K562 treated with DMSO at 1 percent for 12 hours (cell line): ENCODE data around the gene FAM136A. TPM values are rescaled to one million over a fixed set of nuclear protein-coding genes. Genes with fewer than 3 reads are reported as not detected.

Experiments
- total RNA-seq: library from RNA; unstranded; fragments of 300-600 nt; gene quantifications from 2 replicates; pipeline ENCODE4 v1.2.3, GENCODE V29; 2022; ENCODE audit not compliant: insufficient read depth

The FAM136A gene
- 34.1 and 44.6 TPM in 2 replicates for total RNA-seq

DNA sequence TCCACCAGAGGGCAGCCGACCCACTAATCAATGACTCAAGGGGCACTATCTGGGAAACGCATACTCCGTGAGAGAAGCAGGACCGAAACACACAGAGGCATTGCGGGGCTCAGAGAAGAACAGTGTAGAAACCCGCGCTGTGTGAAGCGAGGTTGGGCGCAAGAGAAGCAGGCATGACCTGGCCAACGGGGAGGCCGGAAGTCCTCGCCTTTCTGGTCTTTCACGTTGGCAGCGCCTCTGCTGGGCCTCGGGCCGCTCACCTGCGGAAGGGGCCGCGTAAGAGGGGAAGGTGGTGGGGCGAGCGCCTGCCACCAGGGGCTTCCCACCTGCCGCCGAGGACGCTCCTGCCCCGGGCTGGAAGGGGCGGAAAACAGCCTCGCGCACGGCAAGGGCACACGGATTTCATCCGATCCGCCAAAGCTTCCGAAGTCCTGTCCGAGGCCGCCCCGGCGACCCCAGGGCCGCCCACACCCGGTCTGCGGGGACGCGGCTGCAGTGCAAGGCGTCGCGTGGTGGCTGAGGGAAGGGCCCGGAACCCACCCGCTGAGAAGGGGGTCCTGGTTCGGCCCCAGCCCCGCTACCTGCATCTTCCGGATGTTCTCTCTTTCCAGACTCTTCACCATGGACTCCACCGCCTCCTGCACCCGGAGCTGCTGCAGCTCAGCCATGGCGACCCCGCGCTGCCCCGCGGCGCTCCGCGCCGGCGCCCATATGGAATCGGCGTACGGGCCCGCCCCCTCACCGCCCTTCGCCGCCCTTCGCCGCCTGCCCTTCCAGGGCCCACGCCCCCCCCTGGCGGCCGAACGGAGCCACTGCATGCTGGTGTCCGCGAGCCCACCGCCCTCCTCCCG is at the start of gene FAM136A:
FAM136A (minus strand) TSS at position 724 of the 851 bp plus-strand sequence; CDS start at position 668, 56 bp downstream.

DNA sequence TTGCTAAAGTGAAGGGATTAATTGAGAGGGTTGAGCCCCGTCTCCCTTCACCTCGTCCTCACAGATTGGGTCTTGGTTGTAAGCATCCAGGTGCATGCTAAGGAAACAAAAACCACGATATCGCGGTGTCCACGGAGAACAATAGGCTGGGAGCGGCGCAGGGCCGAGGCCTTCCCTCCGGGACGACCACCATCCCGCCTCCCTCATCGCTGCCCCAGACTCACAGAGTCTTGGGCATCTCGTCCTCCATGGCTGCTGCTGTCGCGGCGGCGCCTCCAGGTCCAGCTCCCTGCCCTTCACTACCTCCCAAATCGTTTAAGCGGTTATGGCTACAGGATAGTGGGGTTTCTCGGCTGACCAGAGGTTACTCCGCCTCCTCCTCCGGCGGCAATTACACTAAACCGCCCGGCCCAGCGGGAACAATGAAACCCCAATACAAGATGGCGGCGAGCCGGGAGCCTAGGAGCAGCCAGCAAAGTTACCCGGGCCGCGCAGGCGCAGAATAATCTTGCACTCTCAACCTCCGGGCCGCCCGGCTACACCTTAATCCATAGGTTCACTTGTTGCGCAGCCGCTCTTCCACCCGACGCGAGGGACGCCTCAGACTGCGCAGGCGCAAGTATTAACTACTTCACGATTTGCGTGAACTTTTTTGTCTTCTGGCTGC is 53.6 kb downstream of the FAM136A start, which contains the start of gene TIA1:
TIA1 (minus strand) TSS at position 448 of the 667 bp plus-strand sequence; CDS start at position 250, 198 bp downstream.

Other genes starting within 250 kb of the FAM136A start
- gene PCBP1, start 214.6 kb downstream of the FAM136A start, total RNA-seq = 436 and 566 TPM in 2 replicates
- gene C2orf42, start 111.0 kb downstream of the FAM136A start, total RNA-seq = 2.1 and 11.0 TPM in 2 replicates
- gene TIA1, start 53.4 kb downstream of the FAM136A start, total RNA-seq = 9.6 and 47.0 TPM in 2 replicates
- gene PCYOX1, start 43.9 kb downstream of the FAM136A start, total RNA-seq = 10.9 and 38.6 TPM in 2 replicates
- gene SNRPG, start 8.3 kb downstream of the FAM136A start, total RNA-seq = 178 and 272 TPM in 2 replicates